ENCODE results near the gene SCIN.

DNA sequence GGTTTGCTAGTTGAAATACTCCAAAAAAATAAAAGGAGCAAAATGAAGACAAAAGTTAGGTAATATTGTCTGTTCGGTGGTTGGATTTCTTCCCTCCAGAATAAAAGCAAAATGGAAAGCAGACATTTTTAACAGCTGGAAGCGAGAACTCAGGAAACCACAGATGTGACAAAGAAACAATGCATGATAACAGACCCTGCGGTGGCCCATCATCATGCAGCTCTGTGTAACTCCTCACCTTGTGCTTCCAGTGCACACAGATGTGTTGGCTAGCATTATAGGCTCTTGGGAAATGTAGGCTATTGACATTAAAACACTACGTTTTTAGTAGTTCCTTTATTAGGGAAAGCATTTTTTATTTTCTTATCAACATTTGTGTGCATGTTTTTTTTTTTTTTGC lies 63.1 kb downstream of the SCIN start:
- TF ChIP-seq REST (IDR thresholded peaks at IDR 0.05; ENCODE audit: borderline replicate concordance), result no peak
- no peak for TF ChIP-seq CTCF (IDR thresholded peaks at IDR 0.05; ENCODE audit: poor library complexity, severe bottlenecking)

Data from neural cell (in vitro differentiated cells).